Naive B cell (primary cell): ENCODE data around the gene TREML1. TPM values are rescaled to one million over a fixed set of nuclear protein-coding genes. Genes with fewer than 3 reads are reported as not detected.
A peak's percentile ranks its signal among the peaks of the same experiment; 100 is the strongest.

Experiments
- ATAC-seq, 2 donors: fragments of 150-1000 bp; cut with Tn5 transposase; 2 replicates each; pipeline ENCODE4 v1.10.0; 2021; ENCODE audit warnings: low read depth in 2 of 2, mild to moderate bottlenecking in 2 of 2, moderate library complexity in 2 of 2
- DNase-seq: peaks from one replicate; pipeline ENCODE4 v3.0.0; 2022
- H3K27ac Mint-ChIP-seq, 6 donors: one replicate each; pipeline ENCODE4 v1.8.0; 2020 to 2022; ENCODE audit warnings: mild to moderate bottlenecking in 6 of 6, mixed read lengths in 6 of 6, moderate library complexity in 5 of 6, inconsistent platforms in 2 of 6
- H3K27me3 Mint-ChIP-seq, 3 donors: one replicate each; pipeline ENCODE4 v1.8.0; 2021 to 2022; ENCODE audit warnings: mixed read lengths in 3 of 3, mild to moderate bottlenecking in 1 of 3
- H3K36me3 Mint-ChIP-seq, 2 donors: one replicate each; pipeline ENCODE4 v1.8.0; 2020 to 2022; ENCODE audit warnings: mixed read lengths in 2 of 2, inconsistent platforms in 1 of 2, mild to moderate bottlenecking in 1 of 2
- H3K4me1 Mint-ChIP-seq, 3 donors: one replicate each; pipeline ENCODE4 v1.8.0; 2020 to 2022; ENCODE audit warnings: mixed read lengths in 3 of 3, inconsistent platforms in 1 of 3, mild to moderate bottlenecking in 1 of 3, moderate library complexity in 1 of 3
- H3K4me3 Mint-ChIP-seq, 8 donors: one replicate each; pipeline ENCODE4 v1.8.0; 2020 to 2022; ENCODE audit warnings: mild to moderate bottlenecking in 8 of 8, mixed read lengths in 8 of 8, moderate library complexity in 8 of 8, inconsistent platforms in 2 of 8
- H3K9me3 Mint-ChIP-seq, 7 donors: one replicate each; pipeline ENCODE4 v1.8.0; 2020 to 2022; ENCODE audit warnings: mixed read lengths in 7 of 7, mild to moderate bottlenecking in 5 of 7, inconsistent platforms in 2 of 7, moderate library complexity in 1 of 7
- polyA plus RNA-seq, 6 donors: library from polyadenylated mRNA; unstranded; fragments of 300-500 nt; fragmentation: Illumina TruSeq; gene quantifications; one replicate each; pipeline ENCODE4 v1.2.3, GENCODE V29; 2021; ENCODE audit warnings: low read depth in 6 of 6

TREML1 gene
- polyA plus RNA-seq, 6 donors from 2014 or later = 1.6 to 7.5 (median 5.4) TPM; not detected in 1

DNA sequence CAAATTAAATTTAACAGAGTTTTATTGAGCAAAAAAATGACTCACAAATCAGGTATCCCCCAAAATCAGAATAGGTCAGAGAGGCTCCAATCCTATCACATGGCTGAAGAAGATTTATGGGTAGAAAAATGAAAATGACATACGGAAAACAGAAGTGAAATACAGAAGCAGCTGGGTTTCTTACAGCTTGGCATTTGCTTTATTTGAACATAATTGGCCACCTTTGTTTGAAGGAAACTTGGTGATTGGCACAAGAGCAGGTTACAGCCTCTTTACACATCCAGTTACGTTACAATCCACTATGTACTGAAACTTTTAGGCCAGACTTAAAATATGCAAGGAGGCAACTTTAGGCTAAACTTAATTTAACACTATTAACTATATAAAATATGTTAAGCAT, 20.5 kb upstream of the TREML1 start:
- Mint-ChIP-seq H3K4me3 (no peak overlapping the region), H3K4me1 (peaks cover 0 to 14% (median 9%) of the 10 kb centered on the region in 3 donors), H3K27me3 (peaks cover 0 to 11% (median 6%) of the 10 kb centered on the region in 3 donors), H3K27ac (peak overlapping the region in 3 of 6 donors; percentile 35 to 65 (median 55)), H3K9me3 (no peaks in the 10 kb centered on the region), H3K36me3 (peaks cover 10 to 11% of the 10 kb centered on the region in 2 donors)
- ATAC-seq (peak in 1 of 2 donors; percentile 59), DNase-seq (no peak)

DNA sequence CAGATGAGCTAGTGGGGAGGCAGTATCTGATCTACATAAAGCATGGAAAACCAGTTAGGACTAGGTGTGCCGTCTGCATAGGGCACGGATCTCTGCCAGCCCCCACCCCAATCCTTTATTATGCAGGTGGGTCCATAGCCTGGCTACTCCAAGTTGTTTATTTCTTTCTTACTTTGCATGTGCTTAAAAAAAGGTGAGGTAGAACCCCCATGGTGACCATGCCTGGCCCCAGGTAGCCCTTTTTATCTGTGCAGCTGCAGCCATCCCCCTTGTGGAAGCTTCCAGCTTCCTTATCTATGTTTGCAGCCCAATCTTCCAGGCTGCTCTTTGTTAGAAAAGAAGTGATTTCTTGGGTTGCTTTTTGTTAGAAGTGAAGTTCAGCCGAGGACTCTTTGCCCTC, 17.8 kb upstream of the TREML1 start:
- DNase-seq = no peak
- H3K4me3 Mint-ChIP-seq = no peak overlapping the region
- peaks cover 0 to 29% (median 2%) of the 10 kb centered on the region in 3 donors for H3K27me3 Mint-ChIP-seq
- H3K27ac Mint-ChIP-seq = peak overlapping the region in 1 of 6 donors; percentile 33
- no peaks in the 10 kb centered on the region for H3K9me3 Mint-ChIP-seq
- no peak for ATAC-seq
- H3K4me1 Mint-ChIP-seq = peaks cover 0 to 17% (median 9%) of the 10 kb centered on the region in 3 donors
- peaks cover 4 to 11% of the 10 kb centered on the region in 2 donors for H3K36me3 Mint-ChIP-seq

DNA sequence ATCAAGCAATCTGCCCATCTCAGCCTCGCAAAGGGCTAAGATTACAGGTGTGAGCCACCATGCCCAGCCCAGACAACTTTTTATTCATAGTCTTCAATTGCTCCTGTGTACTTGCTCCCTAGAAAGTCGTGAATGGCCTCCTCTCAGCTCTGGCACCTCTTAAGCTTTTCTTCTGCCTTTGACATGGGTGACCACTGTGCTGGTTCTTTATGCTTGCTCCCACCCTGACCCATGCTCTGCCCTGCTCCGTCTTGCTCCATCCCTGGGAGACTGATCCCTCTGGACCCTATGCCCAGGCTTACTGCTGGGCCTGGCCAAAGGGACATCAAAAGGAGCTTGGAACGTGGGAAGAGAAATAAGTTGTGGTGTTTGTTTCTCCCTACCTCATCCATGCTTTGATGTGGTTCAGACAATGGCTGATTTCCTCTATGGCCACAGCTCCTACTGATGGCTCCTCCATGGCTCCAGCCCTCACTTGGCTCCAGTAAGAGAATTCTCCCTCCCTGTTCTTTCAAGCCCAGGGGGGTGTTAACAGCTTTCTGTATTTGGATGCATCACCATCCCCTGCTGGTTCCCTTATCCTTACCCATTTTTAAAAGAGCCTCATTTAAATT, 16.5 kb upstream of the TREML1 start:
- H3K4me3 Mint-ChIP-seq = no peak overlapping the region
- peaks cover 0 to 17% (median 9%) of the 10 kb centered on the region in 3 donors for H3K4me1 Mint-ChIP-seq
- H3K27me3 Mint-ChIP-seq = peaks cover 0 to 35% (median 5%) of the 10 kb centered on the region in 3 donors
- no peaks in the 10 kb centered on the region for H3K9me3 Mint-ChIP-seq
- DNase-seq (no peak), ATAC-seq (no peak)
- peaks cover 4 to 11% of the 10 kb centered on the region in 2 donors for H3K36me3 Mint-ChIP-seq
- H3K27ac Mint-ChIP-seq = peak overlapping the region in 1 of 6 donors; percentile 81

- Mint-ChIP-seq H3K36me3 (peaks cover 4 to 11% of the 10 kb centered on the region in 2 donors), H3K4me1 (peaks cover 8 to 25% (median 9%) of the 10 kb centered on the region in 3 donors), H3K27me3 (peaks cover 5 to 39% (median 10%) of the 10 kb centered on the region in 3 donors), H3K9me3 (no peaks in the 10 kb centered on the region), H3K4me3 (peak overlapping the region in 1 of 8 donors; percentile 64), H3K27ac (peak overlapping the region in 2 of 6 donors; percentile 6 to 18)
- no peak for DNase-seq
- no peak for ATAC-seq
Measured at GRCh38 chr6:41167173-41167963, 13.2 kb upstream of the TREML1 start.

DNA sequence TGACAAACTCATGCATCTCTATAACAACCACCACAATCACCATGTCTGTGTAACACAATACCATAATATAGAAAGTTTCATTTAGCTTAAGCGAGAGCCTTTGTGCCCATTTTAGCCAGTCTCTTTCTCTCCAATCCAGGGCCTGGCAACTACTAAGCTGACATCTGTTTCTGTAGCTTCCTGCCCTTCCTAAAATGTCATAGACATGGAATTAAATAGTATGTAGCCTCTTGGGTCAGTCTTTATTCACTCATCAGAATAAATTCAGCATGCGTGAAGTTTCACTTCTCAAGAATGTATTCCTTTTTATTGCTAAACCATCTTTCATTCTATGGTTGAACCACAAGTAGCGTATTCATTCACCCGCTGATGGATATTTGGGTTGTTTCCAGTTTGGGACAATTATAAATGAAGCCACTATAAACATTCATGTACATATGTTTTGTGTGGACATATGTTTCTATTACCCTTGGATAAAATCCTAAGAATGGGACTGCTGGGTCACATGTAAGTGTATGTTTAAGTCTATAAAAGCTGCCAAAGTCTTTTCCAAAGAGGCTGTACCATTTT, 10.5 kb upstream of the TREML1 start:
- Mint-ChIP-seq H3K36me3 (peaks cover 0 to 7% of the 10 kb centered on the region in 2 donors), H3K27me3 (peaks cover 5 to 46% (median 19%) of the 10 kb centered on the region in 3 donors)

GRCh38 chr6:41163419-41163717, 9.2 kb upstream of the TREML1 start:
- H3K4me3 Mint-ChIP-seq = no peak overlapping the region
- peaks cover 6 to 25% (median 14%) of the 10 kb centered on the region in 3 donors for H3K4me1 Mint-ChIP-seq
- no peak for DNase-seq
- no peak for ATAC-seq
- H3K27ac Mint-ChIP-seq = no peak overlapping the region
- peaks cover 9 to 48% (median 28%) of the 10 kb centered on the region in 3 donors for H3K27me3 Mint-ChIP-seq
- H3K36me3 Mint-ChIP-seq = peaks cover 0 to 7% of the 10 kb centered on the region in 2 donors
- H3K9me3 Mint-ChIP-seq = no peaks in the 10 kb centered on the region

More for the DNA sequence above, 10.5 kb upstream of the TREML1 start:
- Mint-ChIP-seq H3K4me3 (no peak overlapping the region), H3K9me3 (no peaks in the 10 kb centered on the region), H3K27ac (peak overlapping the region in 2 of 6 donors; percentile 2 to 35), H3K4me1 (peaks cover 6 to 25% (median 14%) of the 10 kb centered on the region in 3 donors)
- DNase-seq = no peak
- no peak for ATAC-seq

GRCh38 chr6:41162687-41163418, 8.7 kb upstream of the TREML1 start, which contains the start of gene TREM2:
TREM2 (minus strand) TSS chr6:41163116; CDS start chr6:41163082, 34 bp downstream.
- Mint-ChIP-seq H3K27me3 (peaks cover 9 to 52% (median 34%) of the 10 kb centered on the region in 3 donors), H3K4me1 (peaks cover 6 to 25% (median 14%) of the 10 kb centered on the region in 3 donors), H3K27ac (peak within 1 kb of the TSS in 1 of 6 donors; percentile 61), H3K36me3 (peaks cover 0 to 7% of the 10 kb centered on the region in 2 donors), H3K4me3 (no peak within 1 kb of the TSS), H3K9me3 (no peaks in the 10 kb centered on the region)
- ATAC-seq = no peak
- no peak for DNase-seq

DNA sequence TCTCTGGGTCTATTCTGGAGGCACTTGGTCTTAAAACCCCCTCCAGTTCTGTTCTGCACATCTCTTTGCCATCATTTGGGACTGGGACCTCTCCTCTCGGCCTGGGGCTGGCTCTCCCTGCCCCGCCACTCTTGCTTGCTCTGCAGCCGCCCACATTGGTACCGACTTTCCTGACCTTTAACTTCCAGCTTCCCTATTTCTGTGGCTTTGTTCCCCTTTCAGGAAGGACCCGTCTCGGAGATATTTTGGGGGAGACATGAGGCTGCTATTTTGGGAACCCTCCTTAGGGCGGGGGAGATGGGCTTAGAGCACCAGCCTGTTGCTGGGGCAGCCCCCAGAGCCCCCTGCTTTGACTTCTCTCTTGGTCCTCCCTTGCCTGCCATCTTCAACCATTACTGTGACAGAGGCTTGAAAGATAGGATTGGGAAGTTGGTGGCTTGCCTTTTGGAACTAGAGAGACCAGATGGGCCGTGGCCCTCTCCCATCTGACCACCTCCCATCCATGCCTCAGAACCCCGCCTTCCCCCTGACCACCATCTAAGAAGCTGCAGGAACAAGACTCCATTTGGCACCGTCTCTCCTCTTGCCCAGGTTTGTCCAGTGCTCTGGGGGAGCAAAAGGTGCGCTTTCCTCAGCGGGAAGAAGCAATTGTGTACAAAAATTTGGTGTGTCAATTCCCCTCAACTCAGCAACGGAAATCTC, 7.9 kb upstream of the TREML1 start:
- no peak overlapping the region for H3K4me3 Mint-ChIP-seq

GRCh38 chr6:41161380-41161779, 7.2 kb upstream of the TREML1 start:
- Mint-ChIP-seq H3K27ac (no peak overlapping the region), H3K4me1 (peaks cover 6 to 22% (median 14%) of the 10 kb centered on the region in 3 donors), H3K27me3 (peaks cover 9 to 44% (median 39%) of the 10 kb centered on the region in 3 donors), H3K9me3 (no peaks in the 10 kb centered on the region), H3K36me3 (peaks cover 0 to 15% of the 10 kb centered on the region in 2 donors), H3K4me3 (no peak overlapping the region)
- ATAC-seq (no peak), DNase-seq (no peak)

More for the DNA sequence above, 7.9 kb upstream of the TREML1 start:
- no peak for ATAC-seq
- no peaks in the 10 kb centered on the region for H3K9me3 Mint-ChIP-seq
- peaks cover 0 to 15% of the 10 kb centered on the region in 2 donors for H3K36me3 Mint-ChIP-seq
- H3K27ac Mint-ChIP-seq = no peak overlapping the region
- H3K4me1 Mint-ChIP-seq = peaks cover 6 to 22% (median 14%) of the 10 kb centered on the region in 3 donors
- peaks cover 9 to 51% (median 41%) of the 10 kb centered on the region in 3 donors for H3K27me3 Mint-ChIP-seq
- DNase-seq = no peak

GRCh38 chr6:41160933-41161332, 6.8 kb upstream of the TREML1 start:
- no peak for DNase-seq
- Mint-ChIP-seq H3K27me3 (peaks cover 9 to 44% (median 39%) of the 10 kb centered on the region in 3 donors), H3K4me3 (peak overlapping the region in 1 of 8 donors; percentile 47), H3K27ac (no peak overlapping the region), H3K9me3 (no peaks in the 10 kb centered on the region), H3K36me3 (peaks cover 0 to 15% of the 10 kb centered on the region in 2 donors), H3K4me1 (peaks cover 6 to 22% (median 14%) of the 10 kb centered on the region in 3 donors)
- no peak for ATAC-seq

- Mint-ChIP-seq H3K36me3 (peaks cover 0 to 15% of the 10 kb centered on the region in 2 donors), H3K27me3 (peaks cover 8 to 44% (median 39%) of the 10 kb centered on the region in 3 donors), H3K9me3 (no peaks in the 10 kb centered on the region), H3K27ac (no peak overlapping the region), H3K4me1 (peaks cover 6 to 19% (median 12%) of the 10 kb centered on the region in 3 donors), H3K4me3 (no peak overlapping the region)
- DNase-seq (no peak), ATAC-seq (no peak)
Measured at GRCh38 chr6:41159415-41160082, 5.4 kb upstream of the TREML1 start.

- Mint-ChIP-seq H3K9me3 (no peaks in the 10 kb centered on the region), H3K27ac (peak overlapping the region in 1 of 6 donors; percentile 39)
Measured at GRCh38 chr6:41157323-41157722, 3.2 kb upstream of the TREML1 start.

More at GRCh38 chr6:41157323-41157722, 3.2 kb upstream of the TREML1 start:
- DNase-seq (no peak), ATAC-seq (no peak)
- H3K27me3 Mint-ChIP-seq = peaks cover 4 to 39% (median 33%) of the 10 kb centered on the region in 3 donors
- peaks cover 0 to 15% of the 10 kb centered on the region in 2 donors for H3K36me3 Mint-ChIP-seq
- H3K4me3 Mint-ChIP-seq = no peak overlapping the region
- peaks cover 11 to 16% (median 16%) of the 10 kb centered on the region in 3 donors for H3K4me1 Mint-ChIP-seq
